ENCODE measurements around the gene SERPINB1.
"Not testable (repeated sequence)": the region's sequence is repeated elsewhere in the genome, so short reads cannot be mapped to it uniquely, and the experiment has no call there.

The SERPINB1 gene

GRCh38 chr6:2841264-2842138, at the start of gene SERPINB1:
SERPINB1 (minus strand) TSS chr6:2841863; CDS start chr6:2840586, 1,277 bp downstream.
- peak; percentile 47 to 70 for DNase-seq

- DNase-seq = no peak
Measured at GRCh38 chr6:2890976-2891767, 49.5 kb upstream of the SERPINB1 start.

GRCh38 chr6:2885967-2886735, 44.5 kb upstream of the SERPINB1 start:
- DNase-seq = no peak

DNA sequence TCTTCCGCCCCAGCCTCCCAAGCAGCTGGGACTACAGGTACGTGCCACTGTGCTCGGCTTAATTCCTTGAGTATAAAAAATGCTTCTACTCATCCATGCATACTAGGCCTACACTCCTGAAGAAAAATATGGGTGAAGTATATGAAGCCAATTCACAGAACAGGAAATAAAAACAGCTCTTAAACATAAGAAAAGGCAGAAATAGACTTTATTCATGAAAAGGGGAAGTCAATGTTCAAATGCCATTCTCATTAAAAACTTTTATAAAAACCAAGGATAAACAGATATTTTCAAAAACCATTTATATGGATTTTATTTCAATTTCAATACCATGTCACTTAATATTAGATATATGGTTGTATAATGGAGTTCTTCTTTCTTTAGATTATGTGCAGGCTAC, 43.1 kb upstream of the SERPINB1 start:
- no peak for DNase-seq

- no peak for DNase-seq
Measured at GRCh38 chr6:2883673-2884072, 42.0 kb upstream of the SERPINB1 start.

DNA sequence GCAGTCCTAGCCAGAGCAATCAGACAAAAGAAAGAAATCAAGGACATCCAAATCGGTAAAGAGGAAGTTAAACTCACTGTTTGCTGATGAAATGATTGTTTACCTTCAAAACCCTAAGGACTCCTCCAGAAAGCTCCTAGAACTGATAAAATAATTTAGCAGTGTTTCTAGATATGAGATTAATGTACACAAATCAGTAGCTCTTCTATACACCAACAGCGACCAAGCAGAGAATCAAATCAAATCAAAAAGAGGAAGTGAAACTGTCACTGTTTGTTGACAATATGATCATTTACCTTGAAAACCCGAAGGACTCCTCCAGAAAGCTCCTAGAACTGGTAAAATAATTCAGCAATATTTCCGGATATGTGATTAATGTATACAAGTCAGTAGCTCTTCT, 39.8 kb upstream of the SERPINB1 start:
- no peak for DNase-seq

GRCh38 chr6:2880156-2880555, 38.5 kb upstream of the SERPINB1 start:
- not testable (repeated sequence) for DNase-seq

GRCh38 chr6:2877960-2878359, 36.3 kb upstream of the SERPINB1 start:
- DNase-seq = no peak

GRCh38 chr6:2877057-2877882, 35.6 kb upstream of the SERPINB1 start:
- DNase-seq = no peak

DNA sequence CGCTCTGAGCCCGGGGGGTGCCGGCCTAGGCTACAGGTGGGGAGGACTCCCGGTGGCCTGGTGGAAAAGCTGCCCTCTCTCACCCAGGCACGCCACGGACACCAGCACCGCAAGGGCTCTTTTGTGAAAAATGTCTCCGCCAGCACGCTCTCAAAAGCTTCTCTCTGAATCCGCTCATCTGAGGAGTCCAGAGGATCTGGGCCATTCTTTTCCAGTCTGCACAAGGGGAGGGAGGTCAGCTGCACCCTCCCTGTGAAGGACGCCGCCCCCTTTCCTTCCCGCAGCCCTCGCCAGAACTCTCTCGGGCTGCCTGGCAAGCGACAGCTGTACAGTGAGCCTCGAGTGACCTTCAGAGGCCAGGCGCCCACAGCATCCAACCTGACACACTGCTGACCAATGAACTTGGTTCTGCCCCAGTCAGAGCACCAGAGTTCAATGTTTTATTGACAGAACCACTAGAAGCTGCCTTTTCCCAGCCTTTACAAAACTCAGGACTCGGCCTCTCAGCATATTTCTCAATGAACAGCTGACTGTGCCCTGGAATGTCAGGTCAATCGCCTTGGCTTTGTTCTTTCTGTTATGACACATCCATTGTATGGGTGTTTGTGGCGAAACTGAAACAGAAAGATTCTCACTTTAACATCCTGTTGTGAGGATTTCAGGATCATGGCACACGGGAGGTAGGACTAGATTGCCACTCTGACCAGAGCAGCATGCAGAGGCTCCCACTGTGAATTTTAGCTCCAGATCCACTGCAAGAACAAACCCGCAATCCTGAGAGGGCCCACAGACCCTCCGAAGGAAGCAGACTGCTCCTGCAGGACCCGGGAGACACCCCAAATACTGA, 34.8 kb upstream of the SERPINB1 start:
- DNase-seq = peak; percentile 3 to 36

GRCh38 chr6:2875359-2876191, 33.9 kb upstream of the SERPINB1 start:
- no peak for DNase-seq

DNA sequence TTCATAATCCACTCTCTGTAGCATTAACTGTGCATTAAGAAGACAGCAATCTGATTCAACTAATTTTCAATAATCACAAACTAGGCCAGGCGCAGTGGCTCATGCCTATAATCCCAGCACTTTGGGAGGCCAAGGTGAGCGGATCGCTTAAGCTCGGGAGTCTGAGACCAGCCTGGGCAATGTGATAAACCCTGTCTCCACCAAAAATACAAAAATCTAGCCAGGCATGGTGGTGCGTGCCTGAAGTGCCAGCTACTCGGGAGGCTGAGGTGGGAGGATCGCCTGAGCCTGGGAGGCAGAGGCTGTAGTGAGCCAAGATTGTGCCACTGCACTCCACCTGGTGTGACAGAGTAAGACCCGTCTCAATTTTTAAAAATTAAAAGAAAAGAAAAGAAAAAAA, 32.0 kb upstream of the SERPINB1 start:
- no peak for DNase-seq

- no peak for DNase-seq
Measured at GRCh38 chr6:2872423-2873358, 31.0 kb upstream of the SERPINB1 start.

DNA sequence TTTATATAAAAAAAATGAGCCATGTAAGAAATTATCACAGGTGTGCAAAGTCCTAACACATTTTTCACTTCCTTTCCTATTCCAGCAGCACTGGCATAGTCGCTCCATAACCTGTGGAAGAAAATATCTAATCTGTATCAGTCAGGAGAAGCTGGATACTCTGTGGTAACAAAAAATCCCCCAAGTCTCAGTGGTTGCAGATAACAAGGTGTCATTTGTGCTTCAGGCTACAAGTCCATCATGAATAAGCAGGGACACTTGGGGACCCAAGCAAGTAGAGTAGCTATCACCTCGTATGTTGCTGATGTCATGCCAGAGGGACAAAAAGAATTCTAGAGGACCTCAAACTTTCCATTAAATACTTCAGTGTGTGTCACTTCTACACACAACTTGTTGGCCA, 30.3 kb upstream of the SERPINB1 start:
- no peak for DNase-seq

DNA sequence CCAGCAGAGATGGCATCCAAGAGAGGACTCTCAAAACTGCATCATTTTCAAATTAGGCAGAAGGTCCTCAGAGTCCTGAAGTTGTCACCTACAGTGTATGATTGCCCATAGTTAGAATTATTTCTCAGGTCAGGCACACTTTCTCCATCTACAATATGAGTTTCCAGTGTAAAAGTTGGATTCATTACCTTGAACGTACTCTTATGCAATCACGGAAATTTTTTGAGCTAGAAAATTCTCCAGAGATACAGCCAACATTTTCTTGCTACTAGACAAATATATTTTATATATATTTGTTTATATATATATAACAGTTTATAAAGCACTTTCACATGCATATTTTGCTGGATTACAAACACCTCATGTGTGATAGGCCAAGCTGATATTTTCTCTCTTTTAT, 29.4 kb upstream of the SERPINB1 start:
- DNase-seq = no peak

GRCh38 chr6:2870046-2870636, 28.5 kb upstream of the SERPINB1 start:
- no peak for DNase-seq

- no peak for DNase-seq
Measured at GRCh38 chr6:2868637-2869036, 27.0 kb upstream of the SERPINB1 start.

DNA sequence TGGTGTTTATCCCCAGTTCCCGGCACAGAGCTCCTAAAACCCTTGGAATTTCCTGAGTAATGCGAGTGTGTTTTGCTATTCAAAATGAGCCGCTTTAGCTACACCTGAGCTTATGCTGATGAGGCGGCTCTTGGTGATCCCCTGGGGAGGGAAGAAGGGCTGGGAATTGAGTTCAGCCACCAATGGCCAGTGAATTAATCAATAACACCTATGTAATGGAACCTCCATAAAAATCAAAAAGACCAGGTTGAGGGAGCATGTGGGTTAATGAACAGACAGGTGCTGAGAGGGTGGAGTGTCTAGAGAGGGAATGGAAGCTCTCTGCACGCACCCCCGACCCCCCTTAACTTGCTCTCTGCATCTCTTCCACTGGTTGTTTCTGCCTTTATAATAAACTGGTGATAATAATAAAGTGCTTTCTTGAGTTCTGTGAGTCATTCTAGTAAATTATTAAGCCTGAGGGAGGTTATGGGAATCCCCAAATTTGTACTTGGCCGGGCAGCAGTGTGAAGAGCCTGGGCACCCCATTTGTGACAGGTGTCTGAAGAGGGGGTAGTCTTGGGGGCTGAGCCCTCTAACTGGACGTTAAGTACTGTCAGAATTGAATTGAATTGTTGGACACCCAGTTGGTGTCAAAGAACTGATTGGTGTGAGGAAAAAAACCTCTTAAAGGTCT, 24.6 kb upstream of the SERPINB1 start:
- no peak for DNase-seq
